Trophoblast cell (in vitro differentiated cells and primary cell): Measurements from ENCODE around the gene CD79B.
"Not testable (repeated sequence)": the region's sequence is repeated elsewhere in the genome, so short reads cannot be mapped to it uniquely, and the experiment has no call there.

ENCODE experiments used
- DNase-seq, 2 donors: peaks; one replicate each; pipeline ENCODE4 v3.0.0-alpha.2; 2016
- H2AFZ ChIP-seq: 2 replicates; pipeline ENCODE4 v1.6.1; 2013; ENCODE audit warnings: low read length, moderate library complexity, mild to moderate bottlenecking; ENCODE audit not compliant: insufficient read depth, poor library complexity
- H2AK5ac ChIP-seq: 2 replicates; pipeline ENCODE4 v1.6.1; 2013; ENCODE audit warnings: mild to moderate bottlenecking, low read length
- H2BK120ac ChIP-seq: 2 replicates; pipeline ENCODE4 v1.6.1; 2013; ENCODE audit warnings: low read length, mild to moderate bottlenecking, moderate library complexity; ENCODE audit not compliant: insufficient read depth, poor library complexity
- H2BK12ac ChIP-seq: 2 replicates; pipeline ENCODE4 v1.6.1; 2013; ENCODE audit warnings: mild to moderate bottlenecking, low read length, moderate library complexity
- H2BK5ac ChIP-seq: 2 replicates; pipeline ENCODE4 v1.6.1; 2013; ENCODE audit warnings: low read length, low read depth, moderate library complexity, mild to moderate bottlenecking; ENCODE audit not compliant: poor library complexity
- H3K14ac ChIP-seq: 2 replicates; pipeline ENCODE4 v1.6.1; 2013; ENCODE audit warnings: mild to moderate bottlenecking, low read length
- H3K18ac ChIP-seq: 2 replicates; pipeline ENCODE4 v1.6.1; 2013; ENCODE audit warnings: mild to moderate bottlenecking, low read length
- H3K23ac ChIP-seq: 2 replicates; pipeline ENCODE4 v1.6.1; 2013; ENCODE audit warnings: low read length
- H3K27ac ChIP-seq: 2 replicates; pipeline ENCODE4 v1.5.1; 2013; ENCODE audit warnings: low read depth, mild to moderate bottlenecking, inconsistent platforms, low read length, moderate library complexity
- H3K27me3 ChIP-seq: 2 replicates; pipeline ENCODE4 v1.6.1; 2013; ENCODE audit warnings: inconsistent platforms, mild to moderate bottlenecking, low read length, moderate library complexity; ENCODE audit not compliant: insufficient read depth
- H3K36me3 ChIP-seq, 2 experiments: 1 replicate in 1 of 2; 2 replicates in 1 of 2; pipeline ENCODE4 v1.6.1; 2013; ENCODE audit warnings: low read length in 2 of 2, mild to moderate bottlenecking in 2 of 2, moderate library complexity in 1 of 2; ENCODE audit not compliant: insufficient read depth in 2 of 2, control insufficient read depth in 1 of 2
- H3K4ac ChIP-seq: 2 replicates; pipeline ENCODE4 v1.6.1; 2013; ENCODE audit warnings: low read depth, mild to moderate bottlenecking, low read length, moderate library complexity
- H3K4me1 ChIP-seq, 2 experiments: 1 replicate in 1 of 2; 2 replicates in 1 of 2; pipeline ENCODE4 v1.6.1; 2013; ENCODE audit warnings: low read length in 2 of 2, mild to moderate bottlenecking in 2 of 2, moderate library complexity in 1 of 2; ENCODE audit not compliant: insufficient read depth in 2 of 2, control insufficient read depth in 1 of 2
- H3K4me2 ChIP-seq: 2 replicates; pipeline ENCODE4 v1.6.1; 2013; ENCODE audit warnings: inconsistent platforms, mild to moderate bottlenecking, low read length, moderate library complexity
- H3K4me3 ChIP-seq: 2 replicates; pipeline ENCODE4 v1.5.1; 2013; ENCODE audit warnings: mild to moderate bottlenecking, low read depth, low read length, inconsistent platforms
- H3K79me1 ChIP-seq: one replicate; pipeline ENCODE4 v1.6.1; 2013; ENCODE audit warnings: low read length
- H3K79me2 ChIP-seq: 2 replicates; pipeline ENCODE4 v1.6.1; 2013; ENCODE audit warnings: low read length, mild to moderate bottlenecking; ENCODE audit not compliant: control insufficient read depth, insufficient read depth, poor library complexity
- H3K9ac ChIP-seq: 2 replicates; pipeline ENCODE4 v1.6.1; 2013; ENCODE audit warnings: mild to moderate bottlenecking, low read length
- H3K9me3 ChIP-seq: 2 replicates; pipeline ENCODE4 v1.6.1; 2013; ENCODE audit warnings: low read depth, mild to moderate bottlenecking, control low read depth, inconsistent platforms, low read length; ENCODE audit not compliant: insufficient read depth
- H4K12ac ChIP-seq: 2 replicates; pipeline ENCODE4 v1.6.1; 2013; ENCODE audit warnings: low read depth, mild to moderate bottlenecking, low read length, moderate library complexity
- H4K8ac ChIP-seq: 2 replicates; pipeline ENCODE4 v1.6.1; 2013; ENCODE audit warnings: low read depth, mild to moderate bottlenecking, low read length, moderate library complexity
- H4K91ac ChIP-seq: one replicate; pipeline ENCODE4 v1.6.1; 2013; ENCODE audit warnings: low read depth, mild to moderate bottlenecking, low read length, moderate library complexity
- WGBS: extraction: QIAGEN DNeasy Blood & Tissue Kit; methylation state at CpG from one replicate; pipeline ENCODE4 v1.1.7; 2013; ENCODE audit warnings: missing lambda C conversion rate; ENCODE audit not compliant: insufficient read length, insufficient coverage; ENCODE audit errors: extremely low coverage; 5-methylcytosine and 5-hydroxymethylcytosine counted together

The CD79B gene

DNA sequence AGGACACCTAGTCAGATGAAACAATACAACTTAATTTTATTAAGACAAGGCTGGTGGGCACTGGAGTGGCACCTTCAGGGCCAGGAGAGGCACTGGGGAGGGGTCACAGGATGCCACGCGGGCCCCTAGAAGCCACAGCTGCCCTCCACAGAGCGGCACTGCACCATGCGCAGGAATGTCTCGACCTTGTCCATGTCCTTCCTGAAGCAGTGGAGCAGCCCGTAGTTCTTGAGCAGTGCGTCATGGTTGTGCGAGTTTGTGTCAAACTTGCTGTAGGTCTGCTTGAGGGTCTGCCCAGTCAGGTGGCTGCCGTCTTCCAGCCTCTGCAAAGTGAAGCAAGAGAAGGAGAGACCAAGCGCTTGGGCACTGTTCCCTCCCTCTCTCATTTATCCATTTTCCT, 22.5 kb downstream of the CD79B start:
- not testable (repeated sequence) for H3K4ac ChIP-seq, H3K9ac ChIP-seq, H4K12ac ChIP-seq, H3K23ac ChIP-seq, H2BK120ac ChIP-seq, H3K4me1 ChIP-seq, H4K91ac ChIP-seq, H3K4me3 ChIP-seq, H3K9me3 ChIP-seq, H3K79me1 ChIP-seq, H3K79me2 ChIP-seq, H3K36me3 ChIP-seq, H2AFZ ChIP-seq, H2BK5ac ChIP-seq, H3K27me3 ChIP-seq, H2BK12ac ChIP-seq, H3K4me2 ChIP-seq, H3K14ac ChIP-seq, H2AK5ac ChIP-seq, H3K27ac ChIP-seq, H4K8ac ChIP-seq, H3K18ac ChIP-seq
- no CpG with 5 or more reads among the region's 10 CpGs for WGBS
- peak; percentile 3 to 46 for DNase-seq

DNA sequence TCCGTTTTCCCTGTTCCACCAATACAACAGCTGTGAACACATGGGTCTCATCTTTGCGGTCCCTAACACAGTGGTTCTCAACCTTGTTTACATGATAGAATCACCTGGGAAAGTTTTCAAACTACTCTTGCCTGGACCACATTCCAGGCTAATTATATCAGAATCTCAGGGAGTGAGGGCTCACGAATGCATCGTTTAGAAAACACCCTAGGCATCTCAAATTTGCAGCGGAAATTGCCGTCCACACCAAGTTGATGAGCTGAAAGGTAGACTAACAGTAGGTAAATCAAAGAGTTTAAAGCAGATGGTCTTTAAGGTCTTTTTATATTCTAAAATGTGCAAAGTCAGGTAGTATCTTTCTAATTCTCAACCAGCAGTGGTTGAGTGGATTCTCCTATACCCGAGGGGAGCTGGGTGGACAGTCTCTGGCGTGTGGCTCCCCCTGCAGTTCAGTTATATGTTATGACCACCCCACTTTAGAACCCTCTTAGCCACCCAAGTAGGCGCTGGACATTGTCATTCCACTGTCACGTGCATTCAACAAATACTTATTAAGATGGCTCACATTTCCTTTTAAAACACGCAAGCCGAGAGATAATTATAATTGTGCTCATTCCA, 24.9 kb downstream of the CD79B start:
- not testable (repeated sequence) for H3K79me1 ChIP-seq, H3K4me1 ChIP-seq, H2BK12ac ChIP-seq, H2AFZ ChIP-seq, H2BK120ac ChIP-seq, H2BK5ac ChIP-seq, H4K91ac ChIP-seq, H3K9me3 ChIP-seq, H4K8ac ChIP-seq, H3K9ac ChIP-seq, H3K4me2 ChIP-seq, H3K27ac ChIP-seq, H3K27me3 ChIP-seq, H2AK5ac ChIP-seq, H3K36me3 ChIP-seq, H3K23ac ChIP-seq, H3K18ac ChIP-seq, H3K79me2 ChIP-seq, H3K14ac ChIP-seq, H3K4me3 ChIP-seq, H4K12ac ChIP-seq, H3K4ac ChIP-seq
- peak; percentile 80 to 96 for DNase-seq
- WGBS: no CpG with 5 or more reads among the region's 12 CpGs

- DNase-seq: peak; percentile 68 to 84
- H2BK5ac ChIP-seq, H4K12ac ChIP-seq, H3K4me2 ChIP-seq, H3K4me1 ChIP-seq, H2BK12ac ChIP-seq, H3K14ac ChIP-seq, H3K36me3 ChIP-seq, H4K91ac ChIP-seq, H3K9ac ChIP-seq, H3K79me1 ChIP-seq, H3K27ac ChIP-seq, H2AFZ ChIP-seq, H2BK120ac ChIP-seq, H3K9me3 ChIP-seq, H3K27me3 ChIP-seq, H3K4me3 ChIP-seq, H3K79me2 ChIP-seq, H3K23ac ChIP-seq, H3K4ac ChIP-seq, H2AK5ac ChIP-seq, H4K8ac ChIP-seq, H3K18ac ChIP-seq: not testable (repeated sequence)
- no CpG with 5 or more reads among the region's 8 CpGs for WGBS
Measured at GRCh38 chr17:63904796-63905195, 27.3 kb downstream of the CD79B start.

DNA sequence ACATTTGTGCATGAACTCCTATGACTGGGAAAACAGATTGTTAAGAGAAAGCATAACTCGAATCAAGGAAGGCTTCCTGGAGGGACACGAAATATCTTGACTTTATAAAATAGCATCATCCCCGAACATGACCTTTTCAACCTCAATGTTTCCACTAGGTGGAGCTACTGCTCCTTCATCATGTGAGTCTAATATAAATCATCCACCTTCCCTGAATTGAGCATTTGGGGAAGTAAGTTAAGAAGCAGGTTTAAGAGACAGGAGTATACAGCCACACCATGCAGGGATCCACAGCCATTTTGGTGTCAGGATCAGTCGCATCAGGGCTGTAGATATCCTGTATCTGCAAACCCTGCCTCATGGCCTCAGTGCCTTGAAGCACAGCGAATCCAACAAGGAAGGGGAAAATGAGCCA, 28.3 kb downstream of the CD79B start:
- not testable (repeated sequence) for H3K18ac ChIP-seq, H3K27me3 ChIP-seq, H3K27ac ChIP-seq, H3K4me2 ChIP-seq, DNase-seq, H3K4ac ChIP-seq, H3K23ac ChIP-seq, H3K9me3 ChIP-seq, H2BK12ac ChIP-seq, H4K12ac ChIP-seq, H2BK5ac ChIP-seq, H3K4me1 ChIP-seq, H3K79me2 ChIP-seq, H2AFZ ChIP-seq, H3K36me3 ChIP-seq, H4K91ac ChIP-seq, H3K14ac ChIP-seq, H2AK5ac ChIP-seq, H2BK120ac ChIP-seq, H4K8ac ChIP-seq, H3K79me1 ChIP-seq, H3K9ac ChIP-seq, H3K4me3 ChIP-seq
- WGBS: no CpG with 5 or more reads among the region's 5 CpGs
